ENCODE data around the gene VTI1A. TPM values are rescaled to one million over a fixed set of nuclear protein-coding genes. Genes with fewer than 3 reads are reported as not detected.

The VTI1A gene
- total and polyA plus RNA-seq, 9 of the 15 experiments (the other 6 are each of a cell fraction or from before 2014, with no cell fraction given) = 9.3 to 21.4 (median 16.0) TPM

- BruUV-seq (replicated peaks) = no TSS peak
- Histone ChIP-seq H3K9ac (ENCODE audit: insufficient read depth in 1 of 2, low read depth in 2 of 2, low read length in 2 of 2) (no peak overlapping the region), H4K20me1 (replicated peaks; ENCODE audit: control insufficient read depth, insufficient read depth, low read length) (no peaks in the 10 kb centered on the region), H2AFZ (ENCODE audit: low read depth, low read length) (no peak overlapping the region), H3K79me2 (ENCODE audit: control insufficient read depth, insufficient read depth, low read length) (no peaks in the 10 kb centered on the region), H3K4me1 (replicated peaks in 1 of 2; ENCODE audit: control insufficient read depth in 2 of 2, insufficient read depth in 2 of 2, low read length in 2 of 2) (no peaks in the 10 kb centered on the region), H3K27ac (ENCODE audit: extremely low read depth, low read depth, low read length) (no peak overlapping the region), H3K27me3 (ENCODE audit: control insufficient read depth in 2 of 2, insufficient read depth in 2 of 2, low read length in 2 of 2) (no peaks in the 10 kb centered on the region), H3K36me3 (ENCODE audit: control insufficient read depth, insufficient read depth, low read length) (no peaks in the 10 kb centered on the region), H3K9me1 (ENCODE audit: control insufficient read depth, insufficient read depth, low read length) (no peaks in the 10 kb centered on the region), H3K9me3 (replicated peaks; ENCODE audit: control insufficient read depth, insufficient read depth, low read depth, low read length) (no peaks in the 10 kb centered on the region), H3K4me3 (no peak overlapping the region), H3K4me2 (ENCODE audit: insufficient read depth, low read length) (no peak overlapping the region)
- ChIA-PET CTCF (ENCODE audit: low intra/inter-chr PET ratio) (no interaction called here), POLR2A (no interaction called here)
- FAIRE-seq (no peak), ATAC-seq (no peak), DNase-seq (ENCODE audit: extremely low read depth in 1 of 4, low spot score in 3 of 4) (no peak)
- intact Hi-C loops (cut with micrococcal nuclease) (no loop called here), in situ Hi-C loops (cut with MboI) (no loop called here)
- 85% methylated on average over 5 of the region's 5 CpGs for WGBS (ENCODE audit: insufficient coverage, low coverage, missing lambda C conversion rate)
- TF ChIP-seq NFE2 (IDR thresholded peaks at IDR 0.05; ENCODE audit: low read depth) = no peak
Observed at GRCh38 chr10:112715581-112715980, 268.6 kb downstream of the VTI1A start.

GRCh38 chr10:112716076-112716475 lies 269.1 kb downstream of the VTI1A start:
- ChIA-PET CTCF (ENCODE audit: low intra/inter-chr PET ratio) (no interaction called here), POLR2A (no interaction called here)
- intact Hi-C loops (cut with micrococcal nuclease) = no loop called here
- Histone ChIP-seq H3K27me3 (ENCODE audit: control insufficient read depth in 2 of 2, insufficient read depth in 2 of 2, low read length in 2 of 2) (no peaks in the 10 kb centered on the region), H4K20me1 (replicated peaks; ENCODE audit: control insufficient read depth, insufficient read depth, low read length) (no peaks in the 10 kb centered on the region), H3K4me3 (no peak overlapping the region), H3K9ac (ENCODE audit: insufficient read depth in 1 of 2, low read depth in 2 of 2, low read length in 2 of 2) (no peak overlapping the region), H3K36me3 (ENCODE audit: control insufficient read depth, insufficient read depth, low read length) (no peaks in the 10 kb centered on the region), H3K9me3 (replicated peaks; ENCODE audit: control insufficient read depth, insufficient read depth, low read depth, low read length) (no peaks in the 10 kb centered on the region), H3K27ac (ENCODE audit: extremely low read depth, low read depth, low read length) (no peak overlapping the region), H3K79me2 (ENCODE audit: control insufficient read depth, insufficient read depth, low read length) (no peaks in the 10 kb centered on the region), H3K9me1 (ENCODE audit: control insufficient read depth, insufficient read depth, low read length) (no peaks in the 10 kb centered on the region), H3K4me1 (replicated peaks in 1 of 2; ENCODE audit: control insufficient read depth in 2 of 2, insufficient read depth in 2 of 2, low read length in 2 of 2) (no peaks in the 10 kb centered on the region), H3K4me2 (ENCODE audit: insufficient read depth, low read length) (no peak overlapping the region), H2AFZ (ENCODE audit: low read depth, low read length) (no peak overlapping the region)
- FAIRE-seq = no peak
- no TSS peak for BruUV-seq (replicated peaks)
- in situ Hi-C loops (cut with MboI) = no loop called here
- 74% methylated on average over 2 of the region's 3 CpGs for WGBS (ENCODE audit: insufficient coverage, low coverage, missing lambda C conversion rate)
- ATAC-seq = no peak
- DNase-seq (ENCODE audit: extremely low read depth in 1 of 4, low spot score in 3 of 4) = no peak
- TF ChIP-seq ZNF589 (CRISPR knock-in tag; IDR thresholded peaks at IDR 0.05; ENCODE audit: low read depth) (no peak), ZNF511 (CRISPR knock-in tag; IDR thresholded peaks at IDR 0.05) (no peak), PHF8 (IDR thresholded peaks at IDR 0.05; ENCODE audit: borderline replicate concordance, low read length) (no peak), CTBP1 (IDR thresholded peaks at IDR 0.05; ENCODE audit: borderline replicate concordance) (no peak), ZNF76 (CRISPR knock-in tag; IDR thresholded peaks at IDR 0.05; ENCODE audit: borderline replicate concordance) (no peak), HNRNPUL1 (IDR thresholded peaks at IDR 0.05; ENCODE audit: low read length) (no peak), MTA3 (IDR thresholded peaks at IDR 0.05; ENCODE audit: borderline replicate concordance) (no peak)
- TF ChIP-seq, protein P1, sequence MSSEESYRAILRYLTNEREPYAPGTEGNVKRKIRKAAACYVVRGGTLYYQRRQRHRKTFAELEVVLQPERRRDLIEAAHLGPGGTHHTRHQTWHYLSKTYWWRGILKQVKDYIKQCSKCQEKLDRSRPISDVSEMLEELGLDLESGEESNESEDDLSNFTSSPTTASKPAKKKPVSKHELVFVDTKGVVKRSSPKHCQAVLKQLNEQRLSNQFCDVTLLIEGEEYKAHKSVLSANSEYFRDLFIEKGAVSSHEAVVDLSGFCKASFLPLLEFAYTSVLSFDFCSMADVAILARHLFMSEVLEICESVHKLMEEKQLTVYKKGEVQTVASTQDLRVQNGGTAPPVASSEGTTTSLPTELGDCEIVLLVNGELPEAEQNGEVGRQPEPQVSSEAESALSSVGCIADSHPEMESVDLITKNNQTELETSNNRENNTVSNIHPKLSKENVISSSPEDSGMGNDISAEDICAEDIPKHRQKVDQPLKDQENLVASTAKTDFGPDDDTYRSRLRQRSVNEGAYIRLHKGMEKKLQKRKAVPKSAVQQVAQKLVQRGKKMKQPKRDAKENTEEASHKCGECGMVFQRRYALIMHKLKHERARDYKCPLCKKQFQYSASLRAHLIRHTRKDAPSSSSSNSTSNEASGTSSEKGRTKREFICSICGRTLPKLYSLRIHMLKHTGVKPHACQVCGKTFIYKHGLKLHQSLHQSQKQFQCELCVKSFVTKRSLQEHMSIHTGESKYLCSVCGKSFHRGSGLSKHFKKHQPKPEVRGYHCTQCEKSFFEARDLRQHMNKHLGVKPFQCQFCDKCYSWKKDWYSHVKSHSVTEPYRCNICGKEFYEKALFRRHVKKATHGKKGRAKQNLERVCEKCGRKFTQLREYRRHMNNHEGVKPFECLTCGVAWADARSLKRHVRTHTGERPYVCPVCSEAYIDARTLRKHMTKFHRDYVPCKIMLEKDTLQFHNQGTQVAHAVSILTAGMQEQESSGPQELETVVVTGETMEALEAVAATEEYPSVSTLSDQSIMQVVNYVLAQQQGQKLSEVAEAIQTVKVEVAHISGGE (CRISPR knock-in tag; IDR thresholded peaks at IDR 0.05) = no peak
- TF ChIP-seq, protein P2, sequence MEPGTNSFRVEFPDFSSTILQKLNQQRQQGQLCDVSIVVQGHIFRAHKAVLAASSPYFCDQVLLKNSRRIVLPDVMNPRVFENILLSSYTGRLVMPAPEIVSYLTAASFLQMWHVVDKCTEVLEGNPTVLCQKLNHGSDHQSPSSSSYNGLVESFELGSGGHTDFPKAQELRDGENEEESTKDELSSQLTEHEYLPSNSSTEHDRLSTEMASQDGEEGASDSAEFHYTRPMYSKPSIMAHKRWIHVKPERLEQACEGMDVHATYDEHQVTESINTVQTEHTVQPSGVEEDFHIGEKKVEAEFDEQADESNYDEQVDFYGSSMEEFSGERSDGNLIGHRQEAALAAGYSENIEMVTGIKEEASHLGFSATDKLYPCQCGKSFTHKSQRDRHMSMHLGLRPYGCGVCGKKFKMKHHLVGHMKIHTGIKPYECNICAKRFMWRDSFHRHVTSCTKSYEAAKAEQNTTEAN (CRISPR knock-in tag; IDR thresholded peaks at IDR 0.05) = no peak

Measured in K562 (cell line).